ENCODE results near the gene TPCN2. TPM values are rescaled to one million over a fixed set of nuclear protein-coding genes. Genes with fewer than 3 reads are reported as not detected.
"Not testable (repeated sequence)": the region's sequence is repeated elsewhere in the genome, so short reads cannot be mapped to it uniquely, and the experiment has no call there.

The TPCN2 gene
- total RNA-seq, 4 donors from 2014 or later: 16.8 to 33.8 (median 28.3) TPM

DNA sequence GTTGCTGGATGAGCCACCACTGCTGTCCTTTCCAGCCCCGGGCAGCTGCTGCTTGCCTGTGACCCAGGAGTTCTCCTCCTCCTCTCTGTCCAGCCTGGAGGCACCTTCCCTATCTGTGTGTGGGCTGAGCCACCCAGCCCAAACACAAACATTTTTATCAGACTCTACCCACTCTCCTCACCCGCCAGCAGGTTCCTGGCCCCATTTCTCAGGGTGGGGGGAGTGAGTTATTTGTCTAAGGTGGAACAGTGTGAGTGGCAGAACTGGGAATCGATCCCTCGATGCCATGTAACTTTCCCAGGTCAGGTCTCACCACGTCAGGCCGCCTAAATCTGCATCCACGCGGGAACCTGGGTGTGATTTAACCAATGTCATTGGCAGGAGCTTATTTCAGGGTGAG, 86.2 kb downstream of the TPCN2 start:
- ATAC-seq: no peak
- no peak for TF ChIP-seq POLR2A (IDR thresholded peaks at IDR 0.05)
- no peak for TF ChIP-seq POLR2AphosphoS5 (IDR thresholded peaks at IDR 0.05)
- no peak for TF ChIP-seq EP300 (IDR thresholded peaks at IDR 0.05)
- TF ChIP-seq, protein P1, sequence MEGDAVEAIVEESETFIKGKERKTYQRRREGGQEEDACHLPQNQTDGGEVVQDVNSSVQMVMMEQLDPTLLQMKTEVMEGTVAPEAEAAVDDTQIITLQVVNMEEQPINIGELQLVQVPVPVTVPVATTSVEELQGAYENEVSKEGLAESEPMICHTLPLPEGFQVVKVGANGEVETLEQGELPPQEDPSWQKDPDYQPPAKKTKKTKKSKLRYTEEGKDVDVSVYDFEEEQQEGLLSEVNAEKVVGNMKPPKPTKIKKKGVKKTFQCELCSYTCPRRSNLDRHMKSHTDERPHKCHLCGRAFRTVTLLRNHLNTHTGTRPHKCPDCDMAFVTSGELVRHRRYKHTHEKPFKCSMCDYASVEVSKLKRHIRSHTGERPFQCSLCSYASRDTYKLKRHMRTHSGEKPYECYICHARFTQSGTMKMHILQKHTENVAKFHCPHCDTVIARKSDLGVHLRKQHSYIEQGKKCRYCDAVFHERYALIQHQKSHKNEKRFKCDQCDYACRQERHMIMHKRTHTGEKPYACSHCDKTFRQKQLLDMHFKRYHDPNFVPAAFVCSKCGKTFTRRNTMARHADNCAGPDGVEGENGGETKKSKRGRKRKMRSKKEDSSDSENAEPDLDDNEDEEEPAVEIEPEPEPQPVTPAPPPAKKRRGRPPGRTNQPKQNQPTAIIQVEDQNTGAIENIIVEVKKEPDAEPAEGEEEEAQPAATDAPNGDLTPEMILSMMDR (IDR thresholded peaks at IDR 0.05): no peak
- Histone ChIP-seq H3K27ac (no peak overlapping the region), H3K4me1 (peaks cover 0 to 9% (median 9%) of the 10 kb centered on the region in 3 donors), H3K9me3 (no peaks in the 10 kb centered on the region), H3K4me3 (no peak overlapping the region), H3K36me3 (peaks cover 0 to 46% of the 10 kb centered on the region in 2 donors), H3K27me3 (no peaks in the 10 kb centered on the region)
- 84 to 96% methylated on average over 4 to 5 of the region's 8 CpGs for WGBS, 2 donors (ENCODE audit: low coverage in 1 of 2)

DNA sequence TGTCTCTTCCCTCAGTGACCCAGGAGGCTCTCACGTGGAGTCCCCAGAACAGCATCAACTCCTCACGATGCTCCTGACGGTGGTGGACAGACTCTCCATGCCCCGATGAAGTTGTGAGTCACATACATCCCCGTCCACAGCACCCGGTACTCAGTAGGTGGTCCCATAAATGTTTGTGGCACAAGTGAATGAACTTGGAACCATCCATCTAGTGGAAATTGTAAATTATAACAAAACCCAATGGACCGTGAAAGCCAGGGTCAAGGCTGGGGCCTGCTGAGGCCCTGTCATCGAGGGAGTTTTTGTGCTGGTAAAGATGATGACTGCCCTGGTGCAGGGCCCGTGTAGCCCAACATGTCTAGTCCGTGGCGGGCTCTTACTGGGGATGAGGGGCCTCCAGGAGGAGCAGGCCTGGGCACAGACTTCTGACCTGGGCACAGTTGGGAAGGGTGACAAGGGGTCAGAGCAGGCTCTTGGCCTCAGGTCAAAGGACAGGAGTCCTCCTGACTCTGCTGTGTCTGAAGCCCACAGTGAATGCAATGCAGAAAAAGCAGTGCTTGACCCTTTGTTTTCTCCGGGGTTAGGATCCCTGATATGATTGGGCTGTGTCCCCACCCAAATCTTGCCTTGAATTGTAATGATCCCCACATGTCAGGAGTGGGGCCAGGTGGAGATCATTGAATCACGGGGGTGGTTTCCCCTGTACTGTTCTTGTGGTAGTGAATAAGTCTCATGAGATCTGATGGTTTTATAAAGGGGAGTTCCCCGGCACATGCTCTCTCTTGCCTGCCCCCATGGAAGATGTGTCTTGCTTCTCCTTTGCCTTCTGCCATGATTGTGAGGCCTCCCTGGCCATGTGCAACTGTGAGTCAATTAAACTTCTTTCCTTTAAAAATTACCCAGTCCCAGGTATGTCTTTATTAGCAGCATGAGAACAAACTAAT, 87.0 kb downstream of the TPCN2 start:
- Histone ChIP-seq H3K27me3 (no peaks in the 10 kb centered on the region), H3K4me1 (peaks cover 0 to 9% (median 9%) of the 10 kb centered on the region in 3 donors), H3K36me3 (peaks cover 0 to 46% of the 10 kb centered on the region in 2 donors), H3K9me3 (no peaks in the 10 kb centered on the region), H3K27ac (no peak overlapping the region), H3K4me3 (no peak overlapping the region)
- no peak for TF ChIP-seq POLR2A (IDR thresholded peaks at IDR 0.05)
- TF ChIP-seq, protein P1 (IDR thresholded peaks at IDR 0.05): no peak
- no peak for TF ChIP-seq POLR2AphosphoS5 (IDR thresholded peaks at IDR 0.05)
- no peak for TF ChIP-seq EP300 (IDR thresholded peaks at IDR 0.05)
- 87 to 100% methylated on average over 2 to 6 of the region's 14 CpGs for WGBS, 2 donors (ENCODE audit: low coverage in 1 of 2)
- no peak for ATAC-seq

DNA sequence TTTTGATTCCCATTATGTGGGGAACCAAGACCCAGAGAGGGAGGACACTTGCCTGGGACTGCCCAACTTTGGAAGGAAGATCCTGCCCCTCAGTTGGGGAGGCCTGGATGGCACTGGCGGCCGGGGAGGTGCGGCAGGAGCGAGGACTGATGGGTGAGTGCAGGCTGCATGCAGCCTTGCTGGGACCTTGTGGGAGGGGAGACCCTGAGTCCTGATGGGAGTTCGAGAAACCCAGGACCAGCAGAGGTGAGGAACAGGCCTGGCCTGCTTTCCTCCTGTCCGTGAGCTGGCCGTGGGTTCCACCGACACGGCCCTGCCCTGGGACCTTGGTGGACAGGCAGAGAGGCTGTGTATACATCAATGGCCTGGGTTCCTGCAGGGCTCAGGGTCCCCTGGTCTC, 87.7 kb downstream of the TPCN2 start:
- Histone ChIP-seq H3K4me3 (no peak overlapping the region), H3K36me3 (peaks cover 0 to 53% of the 10 kb centered on the region in 2 donors), H3K4me1 (peaks cover 0 to 6% (median 4%) of the 10 kb centered on the region in 3 donors), H3K27ac (no peak overlapping the region), H3K9me3 (no peaks in the 10 kb centered on the region), H3K27me3 (no peaks in the 10 kb centered on the region)
- ATAC-seq: no peak
- 100% methylated on average over 2 of the region's 9 CpGs; no CpG with 5 or more reads in 1 of the 2 donors for WGBS, 2 donors (ENCODE audit: low coverage in 1 of 2)
- no peak for TF ChIP-seq POLR2A (IDR thresholded peaks at IDR 0.05)

DNA sequence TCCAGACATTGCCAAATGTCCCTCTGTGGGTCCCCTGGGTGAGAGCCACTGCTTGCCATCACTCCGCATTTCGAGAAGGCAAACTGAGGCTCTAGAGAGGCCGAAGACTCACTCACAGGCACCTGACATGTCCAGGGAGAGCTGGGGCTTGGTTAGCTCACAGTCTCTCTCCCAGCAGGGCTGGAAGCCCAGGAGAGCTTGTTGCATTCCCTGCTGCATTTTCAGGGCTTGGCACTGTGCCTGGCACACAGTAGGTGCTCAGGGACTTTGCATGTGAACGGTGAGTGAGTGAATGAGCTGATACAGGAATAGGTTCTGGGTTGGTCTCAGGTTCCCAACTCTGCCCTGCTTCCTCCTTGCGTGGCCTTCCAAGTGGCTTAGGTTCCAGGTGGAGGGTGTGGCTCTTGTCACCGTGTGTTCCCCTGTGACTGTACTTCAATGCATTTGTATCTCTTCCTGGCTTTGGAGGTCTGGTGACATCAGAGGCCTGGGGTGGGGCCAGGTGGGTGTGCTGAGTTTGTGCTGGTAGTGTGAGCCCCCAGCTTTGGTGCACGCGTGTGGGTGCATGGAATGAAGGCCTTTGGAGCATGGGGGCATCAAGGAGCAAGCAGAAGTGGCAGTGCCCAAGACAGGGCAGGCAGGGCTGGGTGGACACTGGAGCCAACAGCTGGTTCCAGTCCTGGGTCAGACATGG, 88.6 kb downstream of the TPCN2 start:
- WGBS, 2 donors (ENCODE audit: low coverage in 1 of 2): no CpG with 5 or more reads among the region's 8 CpGs
- no peak overlapping the region for H3K4me3 ChIP-seq
- no peak for TF ChIP-seq POLR2A (IDR thresholded peaks at IDR 0.05)
- TF ChIP-seq POLR2AphosphoS5 (IDR thresholded peaks at IDR 0.05): no peak
- no peak for TF ChIP-seq EP300 (IDR thresholded peaks at IDR 0.05)
- TF ChIP-seq, protein P1 (IDR thresholded peaks at IDR 0.05): no peak
- H3K9me3 ChIP-seq: no peaks in the 10 kb centered on the region
- H3K36me3 ChIP-seq: peaks cover 0 to 60% of the 10 kb centered on the region in 2 donors
- H3K4me1 ChIP-seq: no peaks in the 10 kb centered on the region
- ATAC-seq: no peak
- H3K27me3 ChIP-seq: no peaks in the 10 kb centered on the region
- H3K27ac ChIP-seq: no peak overlapping the region

DNA sequence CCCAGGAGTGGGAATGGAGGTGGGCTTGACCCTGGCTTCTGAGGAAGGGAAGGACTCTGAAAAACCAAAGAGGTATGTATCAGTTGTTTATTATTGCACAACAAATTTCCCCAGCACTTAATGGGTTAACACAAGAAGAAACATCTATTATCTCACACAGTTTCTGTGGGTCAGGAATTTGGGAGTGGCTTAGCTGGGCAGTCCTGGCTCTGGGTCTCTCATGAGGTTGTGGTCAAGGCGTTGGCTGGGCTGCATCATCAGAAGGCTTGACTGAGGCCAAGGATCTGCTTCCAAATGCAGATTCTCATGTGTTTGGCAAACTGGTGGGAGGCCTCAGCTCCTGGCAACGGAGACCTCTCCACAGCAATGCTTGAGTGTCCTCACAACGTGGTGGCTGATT, 89.5 kb downstream of the TPCN2 start:
- TF ChIP-seq POLR2A (IDR thresholded peaks at IDR 0.05): no peak
- TF ChIP-seq, protein P1 (IDR thresholded peaks at IDR 0.05): no peak
- no peak for TF ChIP-seq POLR2AphosphoS5 (IDR thresholded peaks at IDR 0.05)
- no peak for TF ChIP-seq EP300 (IDR thresholded peaks at IDR 0.05)
- Histone ChIP-seq H3K27me3 (no peaks in the 10 kb centered on the region), H3K36me3 (peaks cover 0 to 66% of the 10 kb centered on the region in 2 donors), H3K27ac (no peak overlapping the region), H3K4me1 (no peaks in the 10 kb centered on the region), H3K9me3 (no peaks in the 10 kb centered on the region), H3K4me3 (no peak overlapping the region)
- 89% methylated on average over 3 of the region's 3 CpGs; no CpG with 5 or more reads in 1 of the 2 donors for WGBS, 2 donors (ENCODE audit: low coverage in 1 of 2)
- no peak for ATAC-seq

DNA sequence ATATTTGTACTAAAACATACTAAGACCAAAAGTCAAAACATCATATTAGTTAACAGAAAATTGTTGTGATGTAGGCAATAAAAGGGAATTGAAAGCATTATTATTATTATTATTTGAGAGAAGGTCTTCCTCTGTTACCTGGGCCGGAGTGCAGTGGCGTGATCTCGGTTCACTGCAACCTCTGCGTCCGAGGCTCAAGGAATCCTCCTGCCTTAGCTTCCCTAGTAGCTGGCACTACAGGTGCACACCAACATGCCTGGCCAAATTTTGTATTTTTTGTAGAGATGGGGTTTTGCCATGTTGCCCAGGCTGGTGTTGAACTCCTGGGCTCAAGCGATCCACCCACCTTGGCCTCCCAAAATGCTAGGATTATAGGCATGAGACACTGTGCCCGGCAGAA, 91.4 kb downstream of the TPCN2 start:
- not testable (repeated sequence) for H3K27me3 ChIP-seq, H3K4me3 ChIP-seq, ATAC-seq, H3K4me1 ChIP-seq, H3K27ac ChIP-seq, H3K9me3 ChIP-seq
- H3K36me3 ChIP-seq: peaks cover 0 to 74% of the 10 kb centered on the region in 2 donors
- WGBS, 2 donors (ENCODE audit: low coverage in 1 of 2): 61 to 92% methylated on average over 2 to 6 of the region's 7 CpGs
